ENCODE data around the gene ANXA10.

DNA sequence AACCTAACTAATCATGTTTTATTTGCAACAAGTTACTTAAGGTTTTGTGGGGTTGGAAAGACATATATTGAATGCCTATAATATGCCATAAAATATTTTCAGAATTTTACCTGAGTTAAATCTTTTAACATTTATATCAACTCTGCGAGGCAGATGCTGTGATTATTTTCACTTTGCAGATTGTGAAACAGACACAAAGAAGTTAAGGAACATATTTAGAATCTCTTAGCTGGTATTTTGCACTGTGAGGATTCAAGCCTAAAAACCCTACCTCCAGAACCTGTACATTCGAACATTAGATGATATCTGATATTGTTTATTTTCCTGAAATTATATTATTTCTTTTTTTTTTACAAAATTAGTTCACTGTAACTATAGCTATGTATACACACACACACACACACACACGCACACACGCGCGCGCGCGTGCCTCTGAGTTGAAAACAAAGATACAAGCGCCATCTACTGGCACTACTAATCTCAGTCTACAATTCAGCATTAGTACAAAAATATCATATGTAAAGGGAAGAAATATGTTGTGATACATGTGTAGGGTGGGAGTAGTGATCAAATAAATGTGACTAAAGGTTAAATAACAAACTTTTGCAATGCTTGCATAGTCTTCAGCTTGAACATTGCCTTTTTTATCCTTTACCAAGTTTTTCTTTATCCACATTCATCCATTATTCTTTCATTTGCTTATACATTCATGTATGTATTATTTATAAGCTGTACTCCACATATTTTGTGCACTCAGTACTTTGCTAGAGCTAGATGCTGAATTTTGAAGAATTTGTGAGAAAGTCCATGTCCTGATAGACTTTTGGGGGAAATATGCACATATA, 61.5 kb downstream of the ANXA10 start:
- TF ChIP-seq, protein P1, sequence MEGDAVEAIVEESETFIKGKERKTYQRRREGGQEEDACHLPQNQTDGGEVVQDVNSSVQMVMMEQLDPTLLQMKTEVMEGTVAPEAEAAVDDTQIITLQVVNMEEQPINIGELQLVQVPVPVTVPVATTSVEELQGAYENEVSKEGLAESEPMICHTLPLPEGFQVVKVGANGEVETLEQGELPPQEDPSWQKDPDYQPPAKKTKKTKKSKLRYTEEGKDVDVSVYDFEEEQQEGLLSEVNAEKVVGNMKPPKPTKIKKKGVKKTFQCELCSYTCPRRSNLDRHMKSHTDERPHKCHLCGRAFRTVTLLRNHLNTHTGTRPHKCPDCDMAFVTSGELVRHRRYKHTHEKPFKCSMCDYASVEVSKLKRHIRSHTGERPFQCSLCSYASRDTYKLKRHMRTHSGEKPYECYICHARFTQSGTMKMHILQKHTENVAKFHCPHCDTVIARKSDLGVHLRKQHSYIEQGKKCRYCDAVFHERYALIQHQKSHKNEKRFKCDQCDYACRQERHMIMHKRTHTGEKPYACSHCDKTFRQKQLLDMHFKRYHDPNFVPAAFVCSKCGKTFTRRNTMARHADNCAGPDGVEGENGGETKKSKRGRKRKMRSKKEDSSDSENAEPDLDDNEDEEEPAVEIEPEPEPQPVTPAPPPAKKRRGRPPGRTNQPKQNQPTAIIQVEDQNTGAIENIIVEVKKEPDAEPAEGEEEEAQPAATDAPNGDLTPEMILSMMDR (IDR thresholded peaks at IDR 0.05; ENCODE audit: poor library complexity), result peak; percentile 89
- TF ChIP-seq EZH2 (IDR thresholded peaks at IDR 0.05; ENCODE audit: borderline replicate concordance), result no peak
